ENCODE measurements around the gene FAM24B.
"Not testable (repeated sequence)": the region's sequence is repeated elsewhere in the genome, so short reads cannot be mapped to it uniquely, and the experiment has no call there.

DNA sequence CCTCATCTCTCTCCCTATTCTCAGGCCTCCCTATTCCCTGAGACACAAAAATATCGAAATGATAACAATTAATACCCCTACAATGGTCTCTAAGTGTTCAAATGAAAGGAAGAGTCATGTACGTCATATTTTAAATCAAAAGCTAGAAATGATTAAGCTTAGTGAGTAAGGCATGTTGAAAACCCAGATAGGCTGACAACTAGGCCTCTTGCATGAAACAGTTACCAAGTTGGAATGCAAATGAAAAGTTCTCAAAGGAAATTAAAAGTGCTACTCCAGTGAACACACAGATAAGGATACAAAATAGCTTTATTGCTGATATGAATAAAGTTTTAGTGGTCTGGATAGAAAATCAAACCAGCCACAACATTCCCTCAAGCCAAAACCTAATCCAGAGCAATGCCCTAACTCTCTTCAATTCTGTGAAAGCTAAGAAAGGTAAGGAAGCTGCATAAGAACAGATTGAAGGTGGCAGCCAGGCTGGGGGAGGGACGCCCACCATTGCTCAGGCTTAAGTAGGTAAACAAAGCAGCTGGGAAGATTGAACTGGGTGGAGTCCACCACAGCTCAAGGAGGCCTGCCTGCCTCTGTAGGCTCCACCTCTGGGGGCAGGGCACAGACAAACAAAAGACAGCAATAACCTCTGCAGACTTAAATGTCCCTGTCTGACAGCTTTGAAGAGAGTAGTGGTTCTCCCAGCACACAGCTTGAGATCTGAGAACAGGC lies 12.5 kb downstream of the FAM24B start:
- TF ChIP-seq, protein P1, sequence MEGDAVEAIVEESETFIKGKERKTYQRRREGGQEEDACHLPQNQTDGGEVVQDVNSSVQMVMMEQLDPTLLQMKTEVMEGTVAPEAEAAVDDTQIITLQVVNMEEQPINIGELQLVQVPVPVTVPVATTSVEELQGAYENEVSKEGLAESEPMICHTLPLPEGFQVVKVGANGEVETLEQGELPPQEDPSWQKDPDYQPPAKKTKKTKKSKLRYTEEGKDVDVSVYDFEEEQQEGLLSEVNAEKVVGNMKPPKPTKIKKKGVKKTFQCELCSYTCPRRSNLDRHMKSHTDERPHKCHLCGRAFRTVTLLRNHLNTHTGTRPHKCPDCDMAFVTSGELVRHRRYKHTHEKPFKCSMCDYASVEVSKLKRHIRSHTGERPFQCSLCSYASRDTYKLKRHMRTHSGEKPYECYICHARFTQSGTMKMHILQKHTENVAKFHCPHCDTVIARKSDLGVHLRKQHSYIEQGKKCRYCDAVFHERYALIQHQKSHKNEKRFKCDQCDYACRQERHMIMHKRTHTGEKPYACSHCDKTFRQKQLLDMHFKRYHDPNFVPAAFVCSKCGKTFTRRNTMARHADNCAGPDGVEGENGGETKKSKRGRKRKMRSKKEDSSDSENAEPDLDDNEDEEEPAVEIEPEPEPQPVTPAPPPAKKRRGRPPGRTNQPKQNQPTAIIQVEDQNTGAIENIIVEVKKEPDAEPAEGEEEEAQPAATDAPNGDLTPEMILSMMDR (IDR thresholded peaks at IDR 0.05), result not testable (repeated sequence)
- TF ChIP-seq POLR2A (IDR thresholded peaks at IDR 0.05), result not testable (repeated sequence)

Data from esophagus squamous epithelium (tissue), 4 donors.